Sigmoid colon (tissue), 4 donors: ENCODE results near the gene TTC12.

Source experiments
- CTCF ChIP-seq, 4 experiments: fragments of 450-650 bp in 3 of 4; fragments of 200-600 bp in 1 of 4; IDR thresholded peaks; one replicate each; pipeline ENCODE4 v1.5.1; 2016 to 2019; ENCODE audit warnings: antibody characterized with exemption in 4 of 4, mild to moderate bottlenecking in 3 of 4, moderate library complexity in 2 of 4
- EP300 ChIP-seq, 4 donors: sonication (generic); formaldehyde crosslinking; IDR thresholded peaks; one replicate each; pipeline ENCODE4 v1.6.1; 2017; ENCODE audit warnings: antibody characterized with exemption in 4 of 4
- POLR2A ChIP-seq, 2 donors: fragments of 450-650 bp; IDR thresholded peaks; one replicate each; pipeline ENCODE4 v1.6.1; 2016; ENCODE audit warnings: antibody characterized with exemption in 2 of 2, mild to moderate bottlenecking in 2 of 2, moderate library complexity in 2 of 2
- POLR2AphosphoS5 ChIP-seq, 4 donors: sonication (generic); formaldehyde crosslinking; IDR thresholded peaks; one replicate each; pipeline ENCODE4 v1.6.1; 2017; ENCODE audit warnings: antibody characterized with exemption in 4 of 4

GRCh38 chr11:113401718-113402117, 87.3 kb downstream of the TTC12 start:
- TF ChIP-seq POLR2A (IDR thresholded peaks at IDR 0.05) (no peak), CTCF (IDR thresholded peaks at IDR 0.05) (no peak), POLR2AphosphoS5 (IDR thresholded peaks at IDR 0.05) (no peak), EP300 (IDR thresholded peaks at IDR 0.05) (no peak)
